Fibroblast of lung (primary cell): ENCODE results near the gene DES. TPM values are rescaled to one million over a fixed set of nuclear protein-coding genes. Genes with fewer than 3 reads are reported as not detected.

Experiments
- DNase-seq, 2 donors: peaks; one replicate each; pipeline versions ENCODE4 v3.0.0 to v3.0.0-alpha.2; 2010; ENCODE audit warnings: low read depth in 2 of 2
- H2AFZ ChIP-seq: 2 replicates; pipeline ENCODE4 v1.5.1; 2012; ENCODE audit warnings: low read length, control low read depth, inconsistent platforms
- H3K27ac ChIP-seq: 2 replicates; pipeline ENCODE4 v1.5.1; 2011; ENCODE audit warnings: low read length, control low read depth; ENCODE audit not compliant: insufficient read depth
- H3K27me3 ChIP-seq: 2 replicates; pipeline ENCODE4 v1.5.1; 2011; ENCODE audit warnings: mild to moderate bottlenecking, low read length; ENCODE audit not compliant: control insufficient read depth, insufficient read depth
- H3K36me3 ChIP-seq: 2 replicates; pipeline ENCODE4 v1.5.1; 2011; ENCODE audit warnings: low read length; ENCODE audit not compliant: control insufficient read depth, insufficient read depth
- H3K4me1 ChIP-seq: 2 replicates; pipeline ENCODE4 v1.5.1; 2011; ENCODE audit warnings: low read length; ENCODE audit not compliant: control insufficient read depth, insufficient read depth; ENCODE audit errors: extremely low read depth
- H3K4me2 ChIP-seq: 2 replicates; pipeline ENCODE4 v1.5.1; 2011; ENCODE audit warnings: low read length, control low read depth; ENCODE audit not compliant: insufficient read depth; ENCODE audit errors: extremely low read depth
- H3K4me3 ChIP-seq, 4 experiments: fragments of 200-600 bp in 1 of 4; sonication (generic) in 1 of 4; replicated peaks in 1 of 4; 2 replicates each; pipeline ENCODE4 v1.5.1; 2011 to 2016; ENCODE audit warnings: low read length in 4 of 4, low read depth in 3 of 4, mild to moderate bottlenecking in 3 of 4, control low read depth in 2 of 4, inconsistent platforms in 1 of 4, mixed read lengths in 1 of 4; ENCODE audit not compliant: insufficient read depth in 1 of 4; ENCODE audit errors: control extremely low read depth in 1 of 4
- H3K79me2 ChIP-seq: 2 replicates; pipeline ENCODE4 v1.5.1; 2012; ENCODE audit warnings: mild to moderate bottlenecking, low read length, inconsistent platforms; ENCODE audit not compliant: control insufficient read depth, insufficient read depth
- H3K9ac ChIP-seq: 2 replicates; pipeline ENCODE4 v1.5.1; 2011; ENCODE audit warnings: mild to moderate bottlenecking, low read length, control low read depth; ENCODE audit not compliant: insufficient read depth
- H3K9me3 ChIP-seq: 2 replicates; pipeline ENCODE4 v1.5.1; 2012; ENCODE audit warnings: low read depth, low read length; ENCODE audit not compliant: control insufficient read depth, insufficient read depth
- H4K20me1 ChIP-seq: 2 replicates; pipeline ENCODE4 v1.5.1; 2011; ENCODE audit warnings: low read length; ENCODE audit not compliant: control insufficient read depth, insufficient read depth; ENCODE audit errors: extremely low read depth
- EZH2 ChIP-seq: IDR thresholded peaks from 2 replicates; pipeline ENCODE4 v1.5.1; 2012; ENCODE audit warnings: low read length, control low read depth, mild to moderate bottlenecking; ENCODE audit errors: missing control alignments
- polyA plus RNA-seq, 2 donors: library from polyadenylated mRNA; depleted of rRNA in 1 of 2; stranded (reverse) in 1 of 2; unstranded in 1 of 2; fragments of >200 nt; gene quantifications; 2 replicates each; pipeline ENCODE4 v1.2.1, GENCODE V29; 2011 to 2012; ENCODE audit warnings: missing spikeins in 1 of 2
- total RNA-seq: library from RNA; depleted of rRNA; stranded (reverse); fragments of >200 nt; gene quantifications from 2 replicates; pipeline ENCODE4 v1.2.1, GENCODE V29; 2014
- TF ChIP-seq, protein P1 (sequence below), 2 donors: IDR thresholded peaks in 1 of 2; conservative IDR thresholded peaks in 1 of 2; 1 replicate in 1 of 2; 2 replicates in 1 of 2; pipeline ENCODE4 v1.5.1; 2011 to 2012; ENCODE audit warnings: low read length in 2 of 2, control low read depth in 1 of 2, inconsistent platforms in 1 of 2, low read depth in 1 of 2, mild to moderate bottlenecking in 1 of 2

The DES gene
- total and polyA plus RNA-seq, 2 donors (not counting 1 experiment from before 2014, with no cell fraction given), result 11.0 to 34.7 TPM

DNA sequence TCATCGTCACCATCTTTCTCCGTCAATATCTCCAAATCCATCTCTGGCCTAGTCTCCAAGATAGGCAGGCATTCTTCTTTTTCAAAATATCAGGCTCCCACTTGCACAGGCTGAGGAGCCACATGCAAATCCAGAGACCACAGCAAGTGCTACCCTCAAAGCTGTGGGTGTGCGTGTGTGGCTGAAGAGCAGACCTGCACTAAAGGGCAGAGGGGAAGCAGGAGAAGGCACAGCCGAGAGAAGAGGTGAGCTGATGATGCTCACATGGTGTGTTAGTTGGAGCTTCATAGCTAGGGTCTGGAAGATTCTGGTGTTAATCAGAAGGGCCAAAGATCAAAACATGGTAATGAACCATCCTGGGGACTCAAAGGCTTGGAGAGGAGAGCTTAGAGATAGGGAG is 20.3 kb downstream of the DES start:
- Histone ChIP-seq H4K20me1 (no peaks in the 10 kb centered on the region), H3K4me3 (no peak overlapping the region), H3K36me3 (no peaks in the 10 kb centered on the region), H3K9ac (no peak overlapping the region), H3K27ac (no peak overlapping the region), H3K27me3 (peaks cover 14% of the 10 kb centered on the region), H3K4me2 (no peak overlapping the region), H3K4me1 (peaks cover 10% of the 10 kb centered on the region), H3K9me3 (no peaks in the 10 kb centered on the region), H3K79me2 (no peaks in the 10 kb centered on the region), H2AFZ (no peak overlapping the region)
- TF ChIP-seq EZH2, result no peak
- TF ChIP-seq, protein P1, sequence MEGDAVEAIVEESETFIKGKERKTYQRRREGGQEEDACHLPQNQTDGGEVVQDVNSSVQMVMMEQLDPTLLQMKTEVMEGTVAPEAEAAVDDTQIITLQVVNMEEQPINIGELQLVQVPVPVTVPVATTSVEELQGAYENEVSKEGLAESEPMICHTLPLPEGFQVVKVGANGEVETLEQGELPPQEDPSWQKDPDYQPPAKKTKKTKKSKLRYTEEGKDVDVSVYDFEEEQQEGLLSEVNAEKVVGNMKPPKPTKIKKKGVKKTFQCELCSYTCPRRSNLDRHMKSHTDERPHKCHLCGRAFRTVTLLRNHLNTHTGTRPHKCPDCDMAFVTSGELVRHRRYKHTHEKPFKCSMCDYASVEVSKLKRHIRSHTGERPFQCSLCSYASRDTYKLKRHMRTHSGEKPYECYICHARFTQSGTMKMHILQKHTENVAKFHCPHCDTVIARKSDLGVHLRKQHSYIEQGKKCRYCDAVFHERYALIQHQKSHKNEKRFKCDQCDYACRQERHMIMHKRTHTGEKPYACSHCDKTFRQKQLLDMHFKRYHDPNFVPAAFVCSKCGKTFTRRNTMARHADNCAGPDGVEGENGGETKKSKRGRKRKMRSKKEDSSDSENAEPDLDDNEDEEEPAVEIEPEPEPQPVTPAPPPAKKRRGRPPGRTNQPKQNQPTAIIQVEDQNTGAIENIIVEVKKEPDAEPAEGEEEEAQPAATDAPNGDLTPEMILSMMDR (conservative IDR thresholded peaks at IDR 0.05 in 1 of 2, IDR thresholded peaks at IDR 0.05 in 1 of 2; ENCODE audit: low read depth in 1 of 2, low read length in 2 of 2), result no peak
- DNase-seq, result no peak

DNA sequence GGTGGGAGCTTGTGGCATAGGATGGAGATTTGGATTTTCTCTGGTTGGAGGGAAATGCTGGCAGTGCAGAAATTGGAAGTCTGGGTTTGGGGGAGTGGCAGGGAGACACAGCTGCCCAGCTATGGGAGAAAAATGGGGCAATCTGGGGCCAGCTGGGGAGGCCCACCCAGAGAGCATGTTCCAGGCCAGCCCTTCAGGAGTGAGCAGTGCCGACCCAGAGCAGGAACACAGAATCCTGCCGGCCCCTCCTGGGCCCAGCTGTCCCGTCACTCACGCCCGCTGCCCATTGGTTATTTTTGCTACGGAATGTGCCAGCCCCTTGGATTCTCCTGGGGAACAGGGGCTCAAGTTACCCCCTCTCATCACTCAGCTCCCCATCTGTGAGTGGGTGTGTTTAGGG is 21.3 kb downstream of the DES start:
- no peak for DNase-seq
- no peaks in the 10 kb centered on the region for H4K20me1 ChIP-seq
- peaks cover 10% of the 10 kb centered on the region for H3K4me1 ChIP-seq
- H3K27ac ChIP-seq, result no peak overlapping the region
- TF ChIP-seq, protein P1 (conservative IDR thresholded peaks at IDR 0.05 in 1 of 2, IDR thresholded peaks at IDR 0.05 in 1 of 2; ENCODE audit: low read depth in 1 of 2, low read length in 2 of 2), result no peak
- TF ChIP-seq EZH2, result no peak
- no peaks in the 10 kb centered on the region for H3K9me3 ChIP-seq
- H3K79me2 ChIP-seq, result no peaks in the 10 kb centered on the region
- no peaks in the 10 kb centered on the region for H3K36me3 ChIP-seq
- H3K4me3 ChIP-seq, result no peak overlapping the region
- no peak overlapping the region for H3K4me2 ChIP-seq
- peaks cover 14% of the 10 kb centered on the region for H3K27me3 ChIP-seq
- H3K9ac ChIP-seq, result no peak overlapping the region
- no peak overlapping the region for H2AFZ ChIP-seq

DNA sequence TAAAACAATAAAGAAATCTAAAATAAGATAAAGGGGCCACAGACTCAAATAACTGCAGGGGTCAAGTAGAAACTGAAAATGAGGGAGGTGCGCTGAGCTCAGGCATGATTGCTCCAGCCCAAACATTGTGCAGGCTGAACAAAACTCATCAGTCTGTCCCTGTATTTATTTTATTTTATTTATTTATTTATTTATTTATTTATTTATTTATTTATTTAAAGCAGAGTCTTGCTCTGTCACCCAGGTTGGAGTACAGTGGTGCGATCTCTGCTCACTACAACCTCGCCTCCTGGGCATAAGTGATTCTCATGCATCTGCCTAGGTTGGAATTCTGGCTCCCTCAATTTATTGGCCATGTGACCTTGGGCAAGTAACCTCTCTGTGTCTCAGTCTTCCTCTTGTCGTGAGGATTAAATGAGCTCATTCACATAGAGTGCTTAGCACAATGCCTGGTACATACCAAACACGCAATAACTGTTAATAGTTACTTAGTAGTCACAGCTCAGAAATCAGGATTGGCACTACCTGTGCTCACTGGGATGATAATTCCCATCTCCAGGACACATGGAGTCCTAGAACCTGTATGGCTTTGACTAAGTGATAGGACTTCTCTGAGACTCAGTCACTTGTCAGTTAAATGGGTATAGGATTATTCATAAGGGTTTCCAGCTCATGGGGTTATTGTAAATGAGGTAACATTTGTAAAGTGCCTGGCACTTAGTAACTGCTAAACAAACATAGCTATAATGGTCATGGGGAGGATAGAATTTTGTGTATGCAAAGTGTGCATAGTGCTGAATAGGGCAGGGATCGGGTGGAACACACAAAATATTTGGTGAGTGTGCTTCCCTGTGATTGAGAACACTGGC is 22.4 kb downstream of the DES start:
- Histone ChIP-seq H3K36me3 (no peaks in the 10 kb centered on the region), H3K9me3 (no peaks in the 10 kb centered on the region), H3K4me1 (peaks cover 10% of the 10 kb centered on the region), H3K79me2 (no peaks in the 10 kb centered on the region), H3K27ac (no peak overlapping the region), H3K27me3 (peaks cover 11% of the 10 kb centered on the region), H3K4me2 (peak overlapping the region; percentile 88), H2AFZ (no peak overlapping the region), H4K20me1 (no peaks in the 10 kb centered on the region), H3K9ac (no peak overlapping the region), H3K4me3 (no peak overlapping the region)
- no peak for TF ChIP-seq EZH2
- TF ChIP-seq, protein P1 (conservative IDR thresholded peaks at IDR 0.05 in 1 of 2, IDR thresholded peaks at IDR 0.05 in 1 of 2; ENCODE audit: low read depth in 1 of 2, low read length in 2 of 2), result no peak
- peak; percentile 20 to 41 for DNase-seq
